OCI-M2 (cell line): ENCODE results near the gene RBMS3.
"Not testable (repeated sequence)": the region's sequence is repeated elsewhere in the genome, so short reads cannot be mapped to it uniquely, and the experiment has no call there.

Experiments
- DNase-seq: peaks from one replicate; lab custom pipeline; 2025; ENCODE audit not compliant: unreplicated experiment; lab: John Stamatoyannopoulos, UW

The RBMS3 gene

DNA sequence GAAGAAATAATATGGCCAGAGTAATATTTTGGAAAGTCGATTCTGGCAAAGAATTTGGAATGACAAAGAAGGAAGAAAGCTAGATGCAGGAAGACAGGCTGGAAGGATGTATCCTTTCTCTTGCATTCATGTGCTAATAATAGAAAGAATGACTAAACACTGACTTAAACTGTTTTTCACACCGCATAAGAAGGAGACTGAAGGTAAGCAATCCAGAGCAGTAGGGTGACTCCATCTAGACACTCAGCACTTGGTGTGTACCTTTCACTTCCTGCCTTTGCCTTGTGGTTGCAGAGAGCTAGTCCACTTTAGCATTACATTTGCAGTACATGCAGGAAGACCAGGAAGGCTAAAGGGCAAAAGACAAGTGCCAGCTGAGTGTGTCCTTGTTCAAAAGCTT is 234.6 kb downstream of the RBMS3 start:
- no peak for DNase-seq

GRCh38 chr3:29516164-29516563 is 235.3 kb downstream of the RBMS3 start:
- no peak for DNase-seq

DNA sequence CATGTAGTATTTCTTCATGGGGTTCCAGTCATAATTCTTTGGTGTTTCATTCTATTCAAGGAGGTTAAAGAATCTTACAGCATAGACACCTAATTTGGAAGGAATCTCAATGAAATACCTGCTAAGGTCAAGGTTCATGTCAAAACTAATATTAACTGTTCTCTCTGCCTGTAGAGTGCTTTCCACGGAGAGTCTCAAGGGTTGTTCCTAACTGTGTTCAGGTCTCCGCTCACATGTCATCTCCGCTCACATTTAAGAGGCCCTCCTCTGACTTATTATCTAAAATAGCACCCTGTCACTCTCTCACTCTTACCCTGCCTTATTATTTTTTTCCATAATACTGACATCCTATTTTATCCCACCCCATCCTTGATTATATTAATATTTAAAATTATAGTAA is 239.9 kb downstream of the RBMS3 start:
- DNase-seq, result no peak

DNA sequence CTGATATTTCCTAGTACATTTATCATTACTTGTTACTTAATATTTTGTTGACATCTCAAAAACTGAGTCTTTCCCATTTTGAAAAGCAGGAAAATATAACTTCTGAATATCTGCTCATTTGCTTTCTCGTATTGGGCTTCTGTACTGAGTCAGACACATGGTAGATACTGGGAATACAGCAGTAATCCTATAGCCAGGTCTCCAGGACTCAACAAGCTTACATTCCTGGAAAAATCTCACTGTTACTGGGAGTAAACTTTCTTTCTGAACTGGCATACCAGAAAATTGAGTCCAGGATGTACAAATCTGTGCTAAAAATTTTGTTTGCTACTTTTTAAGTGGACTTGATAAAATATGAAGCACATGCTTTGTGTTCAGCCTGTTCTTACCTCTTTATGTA is 240.4 kb downstream of the RBMS3 start:
- no peak for DNase-seq

GRCh38 chr3:29521751-29522150 is 240.9 kb downstream of the RBMS3 start:
- no peak for DNase-seq

- DNase-seq, result not testable (repeated sequence)
Observed at GRCh38 chr3:29524433-29524832, 243.6 kb downstream of the RBMS3 start.

GRCh38 chr3:29525254-29525881 is 244.5 kb downstream of the RBMS3 start:
- no peak for DNase-seq

DNA sequence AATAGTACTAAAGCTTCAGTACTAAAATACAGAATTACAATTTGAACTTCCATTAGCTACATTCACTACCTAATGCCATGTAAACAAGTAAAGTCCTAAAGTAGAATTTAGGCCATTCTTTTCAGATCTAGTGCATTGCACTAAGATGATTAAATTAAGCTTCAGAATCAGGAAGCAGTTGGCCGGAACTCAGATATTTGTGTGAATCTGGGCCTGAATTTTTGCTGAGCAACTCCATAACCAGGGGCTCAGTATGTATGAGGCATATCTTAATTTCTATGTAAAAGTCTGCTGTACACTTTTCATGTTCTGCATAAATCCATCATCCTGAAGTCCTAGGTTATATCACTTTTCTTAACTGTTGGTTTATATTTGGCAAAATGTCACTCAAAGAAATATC is 246.4 kb downstream of the RBMS3 start:
- DNase-seq, result no peak

GRCh38 chr3:29531644-29532043 is 250.8 kb downstream of the RBMS3 start:
- no peak for DNase-seq

DNA sequence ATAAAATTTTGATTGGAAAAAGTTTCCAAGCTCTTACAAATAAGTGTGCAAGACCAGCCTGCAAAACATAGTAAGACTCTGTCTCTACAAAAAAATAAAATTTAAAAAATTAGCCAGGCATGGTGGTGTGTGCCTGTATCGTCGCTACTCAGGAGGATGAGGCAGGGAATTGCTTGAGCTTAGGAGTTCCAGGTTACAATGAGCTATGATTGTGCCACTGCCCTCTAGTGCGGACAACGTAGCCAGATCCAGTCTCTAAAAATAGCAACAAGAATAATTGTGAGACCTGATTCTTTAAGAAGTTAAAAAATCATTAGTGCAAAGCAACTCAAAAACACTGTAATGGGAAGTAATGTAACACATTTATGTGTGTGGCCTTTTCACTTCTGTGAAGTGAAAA is 251.6 kb downstream of the RBMS3 start:
- DNase-seq, result no peak

- DNase-seq, result no peak
Observed at GRCh38 chr3:29534006-29534405, 253.1 kb downstream of the RBMS3 start.

DNA sequence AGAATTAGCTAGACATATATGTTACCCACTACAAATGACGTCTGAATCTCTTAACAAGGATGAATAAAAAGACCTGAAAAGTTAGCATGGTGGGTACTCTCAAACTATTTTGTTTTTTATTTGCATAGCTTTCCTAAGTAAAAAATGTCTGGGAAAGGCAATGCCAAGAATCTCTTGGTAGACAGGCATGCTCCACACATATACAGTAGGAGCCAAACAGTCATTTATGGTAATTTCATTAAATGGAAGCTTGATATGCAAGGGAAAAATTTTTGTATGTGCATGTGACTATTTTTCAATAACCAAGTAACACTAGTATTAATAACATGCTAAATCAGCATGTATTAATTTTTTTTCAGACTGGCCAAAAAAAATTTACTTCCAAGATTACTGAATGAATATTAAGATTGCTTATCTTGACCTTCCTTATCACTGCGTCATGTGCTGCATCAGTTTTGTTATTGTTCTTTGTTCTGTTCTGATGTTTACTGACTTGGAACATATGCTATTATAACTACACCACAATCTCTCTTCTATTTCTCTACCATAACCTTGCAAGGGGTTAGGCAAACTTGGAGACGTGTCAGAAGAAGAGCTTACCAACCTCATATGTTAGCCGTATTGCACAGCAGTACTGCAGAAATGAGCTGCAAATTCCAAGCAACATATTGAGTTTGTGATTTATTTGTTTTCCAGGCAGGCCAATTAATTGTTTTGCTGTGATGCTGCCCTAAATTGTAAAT is 255.3 kb downstream of the RBMS3 start:
- no peak for DNase-seq

DNA sequence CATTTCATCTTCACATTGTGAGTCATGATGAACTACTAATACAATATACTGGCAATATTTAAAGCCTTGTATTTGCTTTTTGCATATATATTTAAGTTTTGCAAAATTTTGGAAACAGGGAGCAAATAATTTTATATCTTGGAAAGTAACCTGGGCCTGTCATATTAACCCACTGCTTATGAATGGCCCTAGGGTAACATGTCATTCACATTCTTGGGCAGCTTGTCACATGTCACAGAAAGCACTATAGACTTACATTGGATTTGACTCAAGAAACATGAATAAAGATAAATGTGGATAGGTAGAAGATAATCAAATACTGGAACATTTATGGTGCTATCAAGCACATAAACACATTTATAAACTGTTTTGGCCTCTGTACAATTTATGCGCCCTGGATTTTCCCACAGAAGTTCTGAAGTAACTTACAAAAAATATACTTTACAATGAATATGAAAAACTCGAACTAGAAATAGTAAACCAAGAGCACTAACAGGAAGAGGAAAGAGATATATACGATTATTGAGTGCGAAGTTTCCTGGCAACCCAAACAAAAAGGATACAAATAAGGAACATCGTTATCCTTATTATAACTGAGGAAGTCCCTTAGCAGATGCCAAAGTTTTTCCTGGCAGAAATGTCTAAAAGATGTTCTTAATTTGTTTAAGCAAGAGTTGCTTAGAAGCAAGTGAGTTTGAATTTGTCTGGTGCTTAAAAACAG is 257.2 kb downstream of the RBMS3 start:
- no peak for DNase-seq

- DNase-seq, result no peak
Observed at GRCh38 chr3:29538610-29538958, 257.7 kb downstream of the RBMS3 start.

GRCh38 chr3:29540544-29540943 is 259.7 kb downstream of the RBMS3 start:
- DNase-seq, result no peak

DNA sequence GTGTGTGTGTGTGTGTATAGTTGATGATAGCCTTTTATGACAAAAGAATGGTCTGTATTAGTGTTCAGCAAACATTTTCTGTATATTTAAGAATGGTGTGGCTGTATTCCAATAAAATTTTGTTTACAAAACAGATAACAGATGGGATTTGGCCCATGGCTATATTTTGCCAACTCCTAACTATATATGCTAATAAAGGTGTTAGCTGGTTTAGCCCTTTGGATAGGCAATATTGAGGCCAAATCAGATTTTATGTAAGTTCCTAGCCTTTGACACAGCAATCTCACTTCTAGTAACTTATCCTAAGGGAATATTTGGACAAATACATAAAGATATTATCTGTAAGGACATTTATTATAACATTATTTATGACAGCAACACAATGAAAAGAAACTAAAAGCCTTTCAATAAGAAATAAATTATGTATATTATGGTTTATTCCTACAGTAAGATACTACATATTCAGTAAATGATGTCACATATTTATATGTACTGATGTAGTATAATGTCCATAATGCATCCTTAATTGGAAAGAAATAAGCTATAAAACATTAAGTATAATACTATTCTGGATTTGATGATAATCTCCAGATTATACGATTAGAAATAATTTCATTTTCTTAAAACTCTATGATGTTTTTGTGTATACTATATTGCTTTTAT is 264.0 kb downstream of the RBMS3 start:
- DNase-seq, result no peak

DNA sequence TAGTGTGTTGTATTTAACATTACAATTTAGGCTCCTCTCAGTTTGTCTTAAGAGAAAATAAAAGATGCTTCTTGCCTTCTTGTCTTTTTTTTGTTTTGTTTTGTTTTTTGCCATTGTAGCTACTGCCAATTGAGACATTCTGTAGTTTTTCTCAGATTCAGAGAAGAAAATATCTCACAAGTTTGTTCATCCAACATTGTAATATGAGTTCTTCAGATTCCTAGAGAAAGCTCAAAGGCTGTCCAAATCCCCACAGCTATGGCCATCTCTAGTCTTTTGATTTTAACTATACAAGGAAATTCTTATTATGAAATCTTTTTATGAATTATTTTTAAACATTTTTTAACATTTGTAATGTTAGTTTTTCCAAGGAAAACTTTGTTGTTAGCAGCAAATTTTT is 264.7 kb downstream of the RBMS3 start:
- no peak for DNase-seq

GRCh38 chr3:29552051-29552450 is 271.2 kb downstream of the RBMS3 start:
- no peak for DNase-seq

DNA sequence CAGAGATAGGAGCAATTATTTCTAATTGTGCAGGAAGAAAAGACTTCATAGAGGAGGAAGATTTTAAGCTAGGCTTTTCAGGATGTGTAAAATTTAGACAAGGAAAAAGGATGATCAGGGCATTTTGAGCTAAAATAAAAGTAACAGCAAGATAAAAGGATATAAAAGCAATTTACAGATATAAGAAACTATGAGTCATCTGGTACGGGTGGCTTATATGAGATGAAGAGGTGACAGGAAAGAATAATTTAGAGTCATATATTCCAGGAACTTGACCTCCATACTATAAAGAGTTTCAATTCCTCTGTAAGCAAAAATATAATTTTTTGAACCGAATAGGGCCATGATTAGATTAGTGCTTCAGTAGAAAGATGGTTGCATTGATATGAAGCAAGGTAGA is 273.7 kb downstream of the RBMS3 start:
- DNase-seq, result no peak

- DNase-seq, result no peak
Observed at GRCh38 chr3:29555590-29555989, 274.7 kb downstream of the RBMS3 start.

DNA sequence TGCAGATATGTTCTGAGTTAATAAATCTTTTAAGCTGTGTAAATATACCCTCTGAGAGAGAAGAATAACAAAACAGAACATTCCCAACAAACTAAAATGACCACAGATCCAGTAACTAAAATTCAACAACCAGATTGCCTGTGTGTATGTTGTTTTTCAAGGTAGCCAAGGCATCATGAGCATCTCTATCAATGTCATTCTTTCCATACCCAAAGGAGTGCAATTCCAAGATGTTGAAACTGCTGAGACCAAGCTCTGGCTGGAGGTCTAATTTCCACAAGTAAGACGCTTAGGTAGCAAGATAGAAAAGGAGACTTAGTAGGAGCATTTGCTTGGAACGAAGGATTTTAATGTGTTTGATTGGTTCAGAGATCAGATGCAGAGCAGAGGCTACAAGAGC is 276.3 kb downstream of the RBMS3 start:
- no peak for DNase-seq

DNA sequence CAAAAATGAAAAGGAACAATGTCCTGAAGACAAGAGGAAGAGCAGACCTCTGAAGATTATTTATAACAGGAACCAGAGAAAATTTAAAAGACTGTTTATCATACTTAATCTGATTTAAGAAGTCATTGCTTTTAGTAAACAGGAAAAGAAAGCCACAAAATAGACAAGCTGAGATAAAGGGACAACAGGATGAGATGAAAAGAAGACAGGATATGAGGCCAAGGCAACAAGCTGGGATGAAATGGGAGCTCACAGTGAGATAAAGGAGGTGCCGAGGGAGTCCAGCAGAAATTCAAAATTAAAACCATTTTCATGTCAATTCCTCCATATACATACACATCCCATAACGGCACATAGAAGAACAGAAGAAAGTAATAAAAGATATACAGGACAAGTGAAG is 277.0 kb downstream of the RBMS3 start:
- DNase-seq, result no peak
